Right lobe of liver (tissue), 4 donors: ENCODE measurements around the gene SIL1.

Experiments
- POLR2A ChIP-seq: fragments of 450-650 bp; IDR thresholded peaks from one replicate; pipeline ENCODE4 v1.6.1; 2017; ENCODE audit warnings: antibody characterized with exemption, mild to moderate bottlenecking
- TF ChIP-seq, protein P1 (sequence below), 4 donors: fragments of 200-600 bp in 3 of 4; fragments of 450-650 bp in 1 of 4; IDR thresholded peaks; one replicate each; pipeline versions ENCODE4 v1.5.1 to v1.8.0; 2016 to 2022; ENCODE audit warnings: antibody characterized with exemption in 4 of 4, mild to moderate bottlenecking in 2 of 4
- donor health status: DM: no; HTN: no; CAD: no.
- donor health status: DM: no; HTN: no; CAD: no.
- donor health status: DM: no; HTN: yes; CAD: no.

GRCh38 chr5:139022528-139022927, 175.6 kb downstream of the SIL1 start:
- TF ChIP-seq, protein P1, sequence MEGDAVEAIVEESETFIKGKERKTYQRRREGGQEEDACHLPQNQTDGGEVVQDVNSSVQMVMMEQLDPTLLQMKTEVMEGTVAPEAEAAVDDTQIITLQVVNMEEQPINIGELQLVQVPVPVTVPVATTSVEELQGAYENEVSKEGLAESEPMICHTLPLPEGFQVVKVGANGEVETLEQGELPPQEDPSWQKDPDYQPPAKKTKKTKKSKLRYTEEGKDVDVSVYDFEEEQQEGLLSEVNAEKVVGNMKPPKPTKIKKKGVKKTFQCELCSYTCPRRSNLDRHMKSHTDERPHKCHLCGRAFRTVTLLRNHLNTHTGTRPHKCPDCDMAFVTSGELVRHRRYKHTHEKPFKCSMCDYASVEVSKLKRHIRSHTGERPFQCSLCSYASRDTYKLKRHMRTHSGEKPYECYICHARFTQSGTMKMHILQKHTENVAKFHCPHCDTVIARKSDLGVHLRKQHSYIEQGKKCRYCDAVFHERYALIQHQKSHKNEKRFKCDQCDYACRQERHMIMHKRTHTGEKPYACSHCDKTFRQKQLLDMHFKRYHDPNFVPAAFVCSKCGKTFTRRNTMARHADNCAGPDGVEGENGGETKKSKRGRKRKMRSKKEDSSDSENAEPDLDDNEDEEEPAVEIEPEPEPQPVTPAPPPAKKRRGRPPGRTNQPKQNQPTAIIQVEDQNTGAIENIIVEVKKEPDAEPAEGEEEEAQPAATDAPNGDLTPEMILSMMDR (IDR thresholded peaks at IDR 0.05): no peak
- TF ChIP-seq POLR2A: no peak
